ENCODE results near the gene SALL1. TPM values are rescaled to one million over a fixed set of nuclear protein-coding genes. Genes with fewer than 3 reads are reported as not detected.

SALL1 gene
- 0.02 TPM in 1 of 2 replicates, not detected in the other for polyA plus RNA-seq (2012; rRNA removed)
- not detected in 2 replicates for polyA plus RNA-seq (2012; cell fraction: cytosol; rRNA removed)
- 0.01 TPM in 1 of 2 replicates, not detected in the other for polyA plus RNA-seq (2012; cell fraction: nucleus; rRNA removed)

GRCh38 chr16:51150888-51151320 lies at the start of gene SALL1:
TSS of gene SALL1 (minus strand) at chr16:51151270. CDS start at chr16:51151241, 29 bp downstream.
- 14% methylated on average over 38 of the region's 38 CpGs for WGBS (ENCODE audit: low lambda C conversion rate)
- ChIA-PET CTCF (no interaction called here), POLR2A (no interaction called here)
- Histone ChIP-seq H3K27ac (ENCODE audit: low read depth in 2 of 2, low read length in 1 of 2) (no peak within 1 kb of the TSS), H3K36me3 (replicated peaks in 1 of 2; ENCODE audit: control insufficient read depth in 1 of 2, insufficient read depth in 2 of 2, low read length in 1 of 2) (no peaks in the 10 kb centered on the region), H3K4me3 (ENCODE audit: low read depth in 2 of 2, low read length in 1 of 2) (peak within 1 kb of the TSS in 1 of 2 experiments; percentile 52; a peak in 1 of 4 replicates), H3F3A (replicated peaks; ENCODE audit: insufficient read depth) (no peaks in the 10 kb centered on the region), H3K9ac (no peak within 1 kb of the TSS), H3K9me2 (no peaks in the 10 kb centered on the region), H3K27me3 (ENCODE audit: insufficient read depth) (peaks cover 71% of the 10 kb centered on the region), H3K4me1 (ENCODE audit: control insufficient read depth in 1 of 2, insufficient read depth in 2 of 2, low read depth in 1 of 2, low read length in 1 of 2) (no peaks in the 10 kb centered on the region; a peak in 1 of 4 replicates), H3K79me2 (ENCODE audit: insufficient read depth) (no peaks in the 10 kb centered on the region), H3K9me3 (no peaks in the 10 kb centered on the region), H3K4me2 (peak within 1 kb of the TSS; percentile 82), H4K20me1 (ENCODE audit: insufficient read depth) (no peaks in the 10 kb centered on the region), H2AFZ (ENCODE audit: low read depth) (0 out of 2 replicates have a peak within 1 kb of the TSS, but pooled peaks have one; percentile 51)
- no peak for DNase-seq
- TF ChIP-seq GATA2 (CRISPR knock-in tag; IDR thresholded peaks at IDR 0.05): no peak
- peak; percentile 13; the same call in 1 of the 2 replicates for TF ChIP-seq EZH2phosphoT487 (IDR thresholded peaks at IDR 0.05; ENCODE audit: borderline replicate concordance, low read depth)
- no peak for TF ChIP-seq TEAD4 (IDR thresholded peaks at IDR 0.05; ENCODE audit: borderline replicate concordance, insufficient read depth)

- H3K4me1 ChIP-seq (ENCODE audit: control insufficient read depth in 1 of 2, insufficient read depth in 2 of 2, low read depth in 1 of 2, low read length in 1 of 2): no peaks in the 10 kb centered on the region
- TF ChIP-seq MXI1 (IDR thresholded peaks at IDR 0.05; ENCODE audit: low read depth, low read length): no peak
- TF ChIP-seq SMC3 (IDR thresholded peaks at IDR 0.05; ENCODE audit: low read depth, low read length): no peak
- no peak for TF ChIP-seq CHD2 (IDR thresholded peaks at IDR 0.05; ENCODE audit: low read length, partially characterized antibody)
- TF ChIP-seq, protein P1, sequence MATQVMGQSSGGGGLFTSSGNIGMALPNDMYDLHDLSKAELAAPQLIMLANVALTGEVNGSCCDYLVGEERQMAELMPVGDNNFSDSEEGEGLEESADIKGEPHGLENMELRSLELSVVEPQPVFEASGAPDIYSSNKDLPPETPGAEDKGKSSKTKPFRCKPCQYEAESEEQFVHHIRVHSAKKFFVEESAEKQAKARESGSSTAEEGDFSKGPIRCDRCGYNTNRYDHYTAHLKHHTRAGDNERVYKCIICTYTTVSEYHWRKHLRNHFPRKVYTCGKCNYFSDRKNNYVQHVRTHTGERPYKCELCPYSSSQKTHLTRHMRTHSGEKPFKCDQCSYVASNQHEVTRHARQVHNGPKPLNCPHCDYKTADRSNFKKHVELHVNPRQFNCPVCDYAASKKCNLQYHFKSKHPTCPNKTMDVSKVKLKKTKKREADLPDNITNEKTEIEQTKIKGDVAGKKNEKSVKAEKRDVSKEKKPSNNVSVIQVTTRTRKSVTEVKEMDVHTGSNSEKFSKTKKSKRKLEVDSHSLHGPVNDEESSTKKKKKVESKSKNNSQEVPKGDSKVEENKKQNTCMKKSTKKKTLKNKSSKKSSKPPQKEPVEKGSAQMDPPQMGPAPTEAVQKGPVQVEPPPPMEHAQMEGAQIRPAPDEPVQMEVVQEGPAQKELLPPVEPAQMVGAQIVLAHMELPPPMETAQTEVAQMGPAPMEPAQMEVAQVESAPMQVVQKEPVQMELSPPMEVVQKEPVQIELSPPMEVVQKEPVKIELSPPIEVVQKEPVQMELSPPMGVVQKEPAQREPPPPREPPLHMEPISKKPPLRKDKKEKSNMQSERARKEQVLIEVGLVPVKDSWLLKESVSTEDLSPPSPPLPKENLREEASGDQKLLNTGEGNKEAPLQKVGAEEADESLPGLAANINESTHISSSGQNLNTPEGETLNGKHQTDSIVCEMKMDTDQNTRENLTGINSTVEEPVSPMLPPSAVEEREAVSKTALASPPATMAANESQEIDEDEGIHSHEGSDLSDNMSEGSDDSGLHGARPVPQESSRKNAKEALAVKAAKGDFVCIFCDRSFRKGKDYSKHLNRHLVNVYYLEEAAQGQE (IDR thresholded peaks at IDR 0.05; ENCODE audit: low read depth, low read length): no peak
- TF ChIP-seq, protein P2, sequence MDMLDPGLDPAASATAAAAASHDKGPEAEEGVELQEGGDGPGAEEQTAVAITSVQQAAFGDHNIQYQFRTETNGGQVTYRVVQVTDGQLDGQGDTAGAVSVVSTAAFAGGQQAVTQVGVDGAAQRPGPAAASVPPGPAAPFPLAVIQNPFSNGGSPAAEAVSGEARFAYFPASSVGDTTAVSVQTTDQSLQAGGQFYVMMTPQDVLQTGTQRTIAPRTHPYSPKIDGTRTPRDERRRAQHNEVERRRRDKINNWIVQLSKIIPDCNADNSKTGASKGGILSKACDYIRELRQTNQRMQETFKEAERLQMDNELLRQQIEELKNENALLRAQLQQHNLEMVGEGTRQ (IDR thresholded peaks at IDR 0.05; ENCODE audit: borderline replicate concordance, low read depth, low read length): no peak
- TF ChIP-seq POLR2AphosphoS5 (IDR thresholded peaks at IDR 0.05; ENCODE audit: low read depth, low read length): no peak
- no peak for TF ChIP-seq FOXJ3 (CRISPR knock-in tag; IDR thresholded peaks at IDR 0.05)
- no peak for TF ChIP-seq NRF1 (IDR thresholded peaks at IDR 0.05; ENCODE audit: low read depth, low read length)
- TF ChIP-seq, protein P3, sequence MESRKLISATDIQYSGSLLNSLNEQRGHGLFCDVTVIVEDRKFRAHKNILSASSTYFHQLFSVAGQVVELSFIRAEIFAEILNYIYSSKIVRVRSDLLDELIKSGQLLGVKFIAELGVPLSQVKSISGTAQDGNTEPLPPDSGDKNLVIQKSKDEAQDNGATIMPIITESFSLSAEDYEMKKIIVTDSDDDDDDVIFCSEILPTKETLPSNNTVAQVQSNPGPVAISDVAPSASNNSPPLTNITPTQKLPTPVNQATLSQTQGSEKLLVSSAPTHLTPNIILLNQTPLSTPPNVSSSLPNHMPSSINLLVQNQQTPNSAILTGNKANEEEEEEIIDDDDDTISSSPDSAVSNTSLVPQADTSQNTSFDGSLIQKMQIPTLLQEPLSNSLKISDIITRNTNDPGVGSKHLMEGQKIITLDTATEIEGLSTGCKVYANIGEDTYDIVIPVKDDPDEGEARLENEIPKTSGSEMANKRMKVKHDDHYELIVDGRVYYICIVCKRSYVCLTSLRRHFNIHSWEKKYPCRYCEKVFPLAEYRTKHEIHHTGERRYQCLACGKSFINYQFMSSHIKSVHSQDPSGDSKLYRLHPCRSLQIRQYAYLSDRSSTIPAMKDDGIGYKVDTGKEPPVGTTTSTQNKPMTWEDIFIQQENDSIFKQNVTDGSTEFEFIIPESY (IDR thresholded peaks at IDR 0.05; ENCODE audit: borderline replicate concordance, low read depth): no peak
- no peak for TF ChIP-seq RCOR1 (IDR thresholded peaks at IDR 0.05; ENCODE audit: low read length)
- TF ChIP-seq RFX5 (IDR thresholded peaks at IDR 0.05; ENCODE audit: low read length): no peak
- TF ChIP-seq YY1 (IDR thresholded peaks at IDR 0.05; ENCODE audit: low read depth): no peak
- no peak for TF ChIP-seq JUND (IDR thresholded peaks at IDR 0.05)
- no peak for TF ChIP-seq EP300 (IDR thresholded peaks at IDR 0.05; ENCODE audit: borderline replicate concordance in 1 of 2, low read depth in 1 of 2, low read length in 1 of 2)
- no peak for TF ChIP-seq TEAD4 (IDR thresholded peaks at IDR 0.05; ENCODE audit: borderline replicate concordance, insufficient read depth)
- TF ChIP-seq IRF3 (IDR thresholded peaks at IDR 0.05; ENCODE audit: low read depth, low read length): no peak
- H3K4me2 ChIP-seq: no peak overlapping the region
- no peak overlapping the region for H3K4me3 ChIP-seq (ENCODE audit: low read depth in 2 of 2, low read length in 1 of 2)
- POLR2A ChIA-PET: no interaction called here
- no peak overlapping the region for H3K9ac ChIP-seq
- CTCF ChIA-PET: no interaction called here
- no peaks in the 10 kb centered on the region for H3K79me2 ChIP-seq (ENCODE audit: insufficient read depth)
- 48% methylated on average over 2 of the region's 2 CpGs for WGBS (ENCODE audit: low lambda C conversion rate)
- no peaks in the 10 kb centered on the region for H3K9me3 ChIP-seq
- H3K27me3 ChIP-seq (ENCODE audit: insufficient read depth): no peaks in the 10 kb centered on the region
- DNase-seq: no peak
- H3F3A ChIP-seq (replicated peaks; ENCODE audit: insufficient read depth): no peaks in the 10 kb centered on the region
- H3K9me2 ChIP-seq: no peaks in the 10 kb centered on the region
- no peak overlapping the region for H3K27ac ChIP-seq (ENCODE audit: low read depth in 2 of 2, low read length in 1 of 2)
- no peaks in the 10 kb centered on the region for H4K20me1 ChIP-seq (ENCODE audit: insufficient read depth)
- H3K36me3 ChIP-seq (replicated peaks in 1 of 2; ENCODE audit: control insufficient read depth in 1 of 2, insufficient read depth in 2 of 2, low read length in 1 of 2): no peaks in the 10 kb centered on the region
- no peak overlapping the region for H2AFZ ChIP-seq (ENCODE audit: low read depth)
These were observed 49.7 kb upstream of the SALL1 start for GRCh38 chr16:51200793-51201192.
